GM18858 (cell line): Measurements from ENCODE around the gene ELAVL2.

Experiments used
- ATAC-seq: cut with Tn5 transposase; IDR thresholded peaks from one replicate; pipeline ENCODE4 v1.9.1; 2021; ENCODE audit not compliant: unreplicated experiment

Gene ELAVL2

DNA sequence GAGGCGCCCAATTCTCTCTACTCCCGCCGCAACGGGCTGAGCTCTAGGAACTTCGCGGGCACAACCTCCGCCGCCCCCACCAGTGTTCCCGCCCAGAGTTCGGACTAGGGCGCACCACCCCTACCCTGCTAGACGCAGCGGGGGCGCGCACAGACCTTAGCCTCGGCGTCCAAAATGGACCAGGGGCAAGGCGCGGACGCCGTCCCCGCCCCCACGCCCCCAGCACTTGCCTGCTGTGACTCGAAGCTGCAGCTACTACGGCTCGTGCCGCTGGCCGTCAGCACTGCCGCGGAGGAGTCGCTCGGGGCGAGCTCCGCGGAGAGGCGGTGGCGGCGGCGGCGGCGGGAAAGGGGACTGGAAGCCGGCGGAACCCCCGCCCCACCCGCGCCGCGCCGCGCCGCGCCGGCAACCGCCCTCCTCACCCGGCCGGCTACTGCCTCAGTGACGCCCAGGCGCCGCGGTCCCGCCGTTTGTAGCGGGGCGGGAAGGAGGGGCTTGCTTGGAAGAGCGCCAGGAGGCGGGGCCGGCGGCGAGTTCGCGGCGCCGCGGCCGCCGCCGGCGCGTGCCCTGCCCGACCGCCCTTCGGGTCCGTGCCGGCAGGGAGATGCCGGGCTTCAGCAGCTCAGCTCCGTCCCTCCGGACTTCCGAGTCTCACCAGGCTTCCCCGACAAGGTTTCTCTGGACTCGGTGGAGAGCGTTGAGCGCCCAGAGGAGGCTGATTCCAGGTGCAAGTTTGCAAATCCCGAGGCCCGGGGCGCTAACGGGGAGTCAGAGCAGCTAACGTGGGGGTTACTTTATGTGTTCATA, 4.5 kb downstream of the ELAVL2 start:
- no peak for ATAC-seq

DNA sequence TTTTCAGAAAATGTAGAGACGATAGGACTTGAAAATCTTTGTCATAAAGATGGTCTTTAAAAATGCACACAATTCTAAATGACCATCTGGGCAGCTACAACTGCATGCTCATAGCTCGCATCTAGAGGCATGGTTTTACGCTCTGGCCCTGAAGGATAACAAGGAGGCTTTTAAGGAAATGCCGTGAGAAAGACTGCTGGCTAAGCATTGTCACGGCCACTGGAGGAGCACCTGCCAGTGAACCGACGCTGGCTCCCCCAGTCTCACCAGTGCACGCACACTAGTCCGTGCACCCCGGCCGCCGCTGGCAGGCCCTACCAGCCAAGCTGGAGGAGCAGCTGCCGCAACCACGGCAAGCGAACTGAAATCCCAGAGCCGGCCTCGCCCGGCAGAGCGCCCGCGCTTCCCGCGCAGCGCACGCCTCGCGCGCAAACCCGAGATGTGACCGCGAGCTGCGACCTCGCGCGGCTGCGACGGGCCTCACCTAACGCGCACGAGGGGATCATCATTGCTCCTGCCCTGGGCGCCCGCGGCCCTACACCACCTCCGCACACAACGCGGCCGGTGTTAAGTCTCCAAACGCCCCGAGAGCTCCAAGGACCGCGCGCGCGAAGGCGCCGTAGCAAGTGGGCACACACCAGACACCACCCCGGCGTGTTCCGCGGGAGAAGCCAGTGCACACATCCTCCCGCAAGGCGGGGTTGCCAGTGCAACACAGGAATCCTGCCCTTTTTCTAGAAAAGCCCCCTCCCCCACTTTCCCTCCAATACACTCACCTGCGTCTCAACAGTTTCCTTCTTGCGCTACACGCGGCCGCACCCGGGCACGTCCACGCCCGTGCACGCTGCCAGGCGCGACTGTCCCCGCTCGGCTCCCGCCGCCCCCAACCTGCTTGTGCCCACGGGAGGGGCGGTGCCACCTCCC, 5.3 kb downstream of the ELAVL2 start:
- ATAC-seq, result no peak

DNA sequence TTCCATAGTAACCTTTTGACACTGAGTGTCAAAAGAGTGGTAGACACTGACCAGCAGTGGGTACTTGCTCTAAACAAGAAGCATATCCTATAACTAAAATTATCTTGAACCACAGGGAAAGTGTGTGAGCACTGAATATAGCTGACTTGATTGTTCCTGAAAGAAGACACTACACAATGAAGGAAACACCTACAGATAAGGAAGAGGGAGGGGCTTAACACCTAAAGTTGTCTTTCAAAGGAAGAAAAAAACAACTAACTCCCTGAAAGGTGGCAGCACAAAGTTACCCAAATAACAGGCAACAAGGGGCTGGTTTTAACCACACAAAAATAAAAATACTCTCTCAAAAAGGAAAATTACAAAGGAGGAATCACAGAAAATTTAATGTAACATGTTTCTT, 6.6 kb downstream of the ELAVL2 start:
- ATAC-seq, result no peak

DNA sequence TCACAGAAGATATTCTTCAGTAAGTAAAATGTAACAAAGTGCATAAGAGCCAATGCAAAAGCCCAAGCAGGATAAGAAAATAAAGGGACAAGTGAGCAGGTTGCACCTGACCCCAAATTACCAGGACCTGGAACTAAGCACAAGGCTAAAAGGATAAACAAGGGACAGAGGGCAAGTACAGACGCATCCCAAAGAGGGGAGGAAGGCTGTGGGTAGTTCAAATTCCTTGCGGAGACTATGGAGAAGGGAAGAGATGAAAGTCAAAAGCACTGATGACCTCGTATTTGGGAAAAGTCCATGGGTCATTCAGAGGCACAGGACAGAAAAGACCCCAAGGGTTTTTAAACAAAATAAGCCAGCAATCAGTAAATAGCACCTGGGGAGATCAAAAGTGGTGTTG, 11.8 kb downstream of the ELAVL2 start:
- no peak for ATAC-seq

DNA sequence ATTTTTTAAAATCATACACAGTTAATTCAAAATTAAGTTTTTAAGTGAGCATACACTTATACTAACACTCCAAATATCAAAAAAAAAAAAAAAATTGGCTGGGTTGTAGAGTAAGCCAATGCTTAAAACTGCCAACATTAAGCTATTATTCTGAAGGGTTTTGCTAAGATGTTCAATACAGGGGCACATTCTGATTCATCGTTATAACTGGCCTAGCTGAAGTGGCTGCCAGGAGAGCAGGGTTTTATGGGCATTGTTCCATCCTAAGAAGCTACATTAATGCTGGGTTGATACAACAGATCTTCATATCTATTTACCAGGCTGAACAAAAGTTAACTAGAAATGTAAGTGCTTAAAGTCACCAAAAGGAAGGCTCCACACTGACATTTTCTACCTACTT, 13.4 kb downstream of the ELAVL2 start:
- ATAC-seq, result no peak

DNA sequence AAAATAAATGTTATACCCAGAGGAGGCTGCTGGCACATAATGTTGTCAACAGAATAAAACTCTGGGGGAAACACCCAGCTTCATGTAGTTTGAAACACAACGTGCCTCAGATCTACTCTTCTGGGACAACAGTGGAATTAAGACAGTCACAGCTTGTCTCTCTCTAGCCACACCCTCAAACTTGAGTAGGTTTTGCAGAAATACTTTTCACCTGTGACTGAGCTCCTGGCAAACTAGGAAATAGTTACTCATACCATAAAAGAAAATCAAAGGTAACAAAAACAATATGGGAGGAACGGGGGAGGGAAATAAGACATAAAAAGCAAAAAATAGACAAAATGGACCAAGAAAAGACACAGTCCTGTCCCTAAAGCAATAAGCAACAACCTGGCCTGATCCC, 14.4 kb downstream of the ELAVL2 start:
- ATAC-seq, result no peak

DNA sequence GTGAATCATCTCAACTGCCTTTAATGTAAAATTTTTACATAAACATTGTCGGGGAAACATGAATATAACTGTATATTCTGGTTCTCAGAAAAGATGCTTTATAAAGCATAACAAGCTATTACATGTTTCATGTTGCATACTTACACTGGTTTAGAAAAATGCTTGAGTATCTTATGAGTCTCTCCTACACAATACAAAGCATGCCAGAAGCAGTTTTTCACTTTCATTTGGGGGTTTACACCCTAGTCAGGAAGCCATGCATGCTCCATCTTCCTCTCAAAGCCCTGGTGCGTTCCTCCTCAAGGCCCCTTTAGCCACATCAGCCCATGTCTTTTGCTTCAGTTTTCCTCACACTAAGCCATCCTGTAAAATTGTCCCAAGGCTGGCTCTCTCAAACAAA, 22.8 kb downstream of the ELAVL2 start:
- ATAC-seq, result no peak

DNA sequence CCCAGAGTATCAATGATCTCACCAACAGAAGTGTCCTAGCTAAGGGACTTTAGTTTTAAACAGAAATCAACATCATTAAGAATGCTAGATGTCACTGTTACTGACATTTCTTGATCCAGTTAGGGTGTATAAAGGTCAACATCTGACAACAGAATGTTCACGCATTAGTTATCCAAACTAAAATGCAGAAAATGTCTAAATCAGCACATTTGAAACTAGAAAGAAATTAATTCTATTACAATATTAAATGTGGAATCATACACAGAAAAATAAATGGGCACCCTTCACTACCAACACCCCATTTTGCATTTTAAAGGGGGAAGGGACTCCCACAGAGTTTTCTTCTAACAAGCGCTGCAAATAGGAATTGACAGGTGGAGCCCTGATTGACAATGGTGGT, 24.5 kb downstream of the ELAVL2 start:
- ATAC-seq, result no peak

DNA sequence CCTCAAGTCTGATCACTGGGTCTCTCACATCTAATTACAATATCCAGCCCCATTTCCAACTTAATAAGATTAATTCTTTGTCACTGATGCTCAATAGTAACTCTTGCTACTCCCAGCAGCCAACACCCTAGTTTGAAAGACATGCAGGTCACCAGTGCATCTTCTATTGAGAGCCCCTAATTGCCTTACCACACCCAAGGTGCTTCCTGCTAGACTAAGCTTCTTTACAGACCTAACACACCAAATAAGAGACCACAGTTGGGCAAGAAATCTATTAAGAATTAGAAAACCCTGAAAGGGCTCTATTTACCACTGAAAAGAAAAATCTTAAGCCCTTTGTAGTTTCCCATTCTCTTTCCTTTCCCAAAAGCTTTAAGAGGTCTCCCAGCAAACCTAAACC, 26.5 kb downstream of the ELAVL2 start:
- no peak for ATAC-seq

DNA sequence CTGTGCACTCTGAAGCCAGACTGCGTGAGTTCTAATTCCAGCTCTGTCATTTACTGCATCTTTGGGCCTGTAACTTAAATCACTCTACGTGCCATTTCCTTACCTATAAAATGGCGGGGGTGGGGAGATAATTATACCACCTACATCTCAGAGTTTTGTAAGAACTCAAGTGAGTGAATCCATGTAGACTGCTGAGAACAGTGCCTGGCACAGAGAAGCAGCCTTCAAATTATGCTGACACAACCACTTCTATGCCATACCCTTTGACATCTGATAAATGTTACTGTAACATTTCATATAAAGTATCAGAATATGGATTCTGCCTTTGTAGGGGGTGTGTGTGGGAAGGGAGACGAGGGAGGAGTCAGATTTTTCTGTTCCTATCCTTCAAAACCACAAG, 27.7 kb downstream of the ELAVL2 start:
- ATAC-seq, result no peak

DNA sequence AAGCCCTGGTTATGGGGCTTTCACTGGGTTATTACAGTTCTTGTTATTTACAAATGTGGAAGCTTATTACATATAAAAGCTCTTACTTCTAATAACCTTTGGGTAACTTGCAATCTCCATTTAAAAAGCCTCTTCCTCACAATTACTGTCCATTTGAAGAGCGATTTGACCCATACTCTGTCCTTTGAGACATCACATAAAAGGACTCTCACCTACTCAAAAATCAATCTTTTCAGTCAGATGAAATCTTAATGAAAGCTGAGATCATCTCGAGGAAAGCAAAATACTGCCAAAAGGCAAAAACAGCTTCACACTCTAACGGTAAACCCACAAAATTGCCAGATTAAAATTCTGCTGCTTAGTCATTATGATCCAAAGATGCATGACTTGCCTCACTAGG, 29.8 kb downstream of the ELAVL2 start:
- no peak for ATAC-seq

DNA sequence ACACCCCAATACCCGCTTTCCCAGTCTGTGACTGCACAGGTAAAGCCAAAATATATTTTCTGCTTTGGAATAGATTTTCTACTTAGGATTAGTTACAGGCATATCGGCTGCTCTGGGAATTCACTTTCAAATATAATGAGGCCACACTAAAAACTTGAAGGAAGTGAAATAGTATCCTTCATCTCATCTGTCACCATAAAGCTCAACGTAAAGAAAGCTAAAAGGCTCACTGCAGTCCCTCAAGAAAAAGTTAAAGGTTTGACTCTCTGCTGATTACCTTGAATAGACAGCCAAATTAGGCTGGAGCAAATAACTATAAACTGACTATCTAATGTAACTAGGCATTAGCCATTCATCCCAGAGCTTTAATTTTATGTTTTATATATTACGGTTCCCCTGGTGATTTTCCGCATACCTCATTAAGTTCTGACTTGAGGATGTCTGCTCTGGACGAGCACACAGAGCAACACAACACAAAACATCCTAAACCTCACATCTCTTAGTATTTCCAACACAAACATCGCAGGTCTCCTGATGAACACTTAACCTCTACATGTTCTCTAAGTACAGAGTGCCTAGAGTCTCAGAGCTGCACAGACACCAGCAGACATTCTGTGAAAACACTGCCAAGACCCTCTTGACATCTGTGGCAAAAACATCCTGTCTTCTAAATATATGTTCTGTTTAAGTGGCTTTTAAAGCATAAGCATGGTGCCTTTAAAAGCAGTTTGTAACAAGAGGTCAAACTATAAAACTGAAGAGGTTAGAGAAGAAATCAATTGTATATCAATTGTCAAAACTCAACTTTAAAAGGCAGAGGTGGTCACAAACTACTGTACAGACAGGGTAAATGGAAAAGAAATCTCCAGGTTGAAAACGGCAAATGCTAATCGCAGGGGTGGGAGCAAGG, 35.4 kb downstream of the ELAVL2 start:
- ATAC-seq, result no peak

DNA sequence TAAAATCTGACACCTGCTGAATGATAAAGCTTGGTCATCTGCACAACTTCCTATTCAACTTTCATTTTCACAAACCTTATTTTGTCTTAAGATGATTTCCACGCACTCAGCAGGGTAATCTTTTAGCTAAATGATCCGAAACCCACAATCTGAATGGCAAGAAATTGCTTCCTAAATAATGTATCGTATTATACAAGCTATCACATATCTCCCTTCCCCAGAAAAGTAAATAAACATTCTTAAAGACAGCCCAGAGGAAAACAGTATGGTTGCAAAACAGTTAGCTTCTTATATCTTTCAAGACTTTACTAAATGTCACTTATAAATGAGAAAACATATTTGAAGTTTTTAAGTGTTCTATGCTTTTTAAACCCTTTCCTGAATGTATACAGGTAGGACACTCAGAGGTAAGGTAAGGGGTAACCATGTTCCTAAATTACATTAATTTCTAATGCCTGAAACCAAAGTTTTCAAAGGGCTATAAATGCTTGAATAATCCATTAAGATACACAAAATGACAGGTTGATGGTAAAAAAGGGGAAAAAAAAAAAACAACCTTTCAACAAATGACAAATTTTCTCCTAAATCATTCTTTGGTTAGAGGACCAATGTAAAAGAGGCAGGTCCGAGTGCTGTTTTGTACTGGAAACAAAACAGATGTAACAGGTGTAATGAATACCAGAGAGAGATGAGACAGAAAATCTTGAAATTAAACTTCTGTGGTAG, 36.3 kb downstream of the ELAVL2 start:
- no peak for ATAC-seq

DNA sequence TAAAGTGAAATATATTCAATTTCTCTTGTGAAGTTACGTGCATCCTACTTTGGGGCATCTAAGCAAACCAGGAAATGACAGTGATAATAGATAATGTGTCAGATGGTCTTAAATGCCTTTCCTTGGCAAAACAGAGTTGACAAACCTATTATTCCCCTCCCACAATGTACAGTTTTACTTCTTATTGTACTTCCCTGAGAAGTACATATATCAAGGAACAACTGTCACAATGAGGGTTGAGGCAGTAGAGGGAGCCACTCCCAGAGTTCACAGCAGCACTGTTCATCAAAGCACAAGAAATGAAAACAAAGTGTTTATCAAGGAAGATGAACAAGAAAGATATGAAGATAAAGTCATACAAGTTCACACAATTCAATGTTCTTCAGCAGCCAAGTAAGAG, 41.1 kb downstream of the ELAVL2 start:
- ATAC-seq, result no peak

DNA sequence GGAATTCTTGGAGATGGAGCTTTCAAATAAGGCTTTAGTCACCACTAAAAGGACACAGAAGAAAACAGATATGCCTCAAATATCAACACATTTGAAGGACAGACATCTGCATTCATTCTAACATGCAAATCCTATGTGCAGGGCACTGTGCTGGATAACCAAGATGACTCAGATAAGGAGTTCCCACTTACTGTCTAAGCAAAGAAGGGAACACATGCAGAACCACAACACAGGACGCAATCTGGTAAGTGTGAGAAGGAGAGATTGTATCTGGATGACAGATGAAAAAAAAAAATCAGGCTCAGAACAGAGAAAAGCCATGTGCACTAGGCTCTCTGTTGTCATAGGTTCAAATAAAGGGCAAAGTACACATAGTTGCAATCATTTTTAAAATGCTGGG, 42.5 kb downstream of the ELAVL2 start:
- ATAC-seq, result no peak

DNA sequence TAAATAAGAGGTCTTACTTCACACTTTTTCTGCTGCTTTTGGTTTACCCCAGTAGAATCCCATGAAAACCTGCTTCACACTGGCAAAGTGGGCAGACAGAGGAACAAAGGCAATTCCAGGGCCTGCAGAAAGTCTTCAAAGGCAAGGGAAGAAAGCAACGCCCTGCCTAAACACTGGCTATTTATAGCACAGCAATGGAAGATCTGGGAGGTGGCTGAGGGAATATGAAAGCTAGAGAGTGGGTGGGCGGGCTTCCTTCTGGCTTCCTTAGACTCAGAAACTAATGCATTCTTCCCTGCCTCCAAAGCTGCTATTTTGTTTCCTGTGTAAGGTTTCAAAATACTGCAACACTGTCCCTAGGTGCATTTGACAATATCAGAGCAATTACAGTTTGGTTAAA, 46.8 kb downstream of the ELAVL2 start:
- ATAC-seq, result no peak

DNA sequence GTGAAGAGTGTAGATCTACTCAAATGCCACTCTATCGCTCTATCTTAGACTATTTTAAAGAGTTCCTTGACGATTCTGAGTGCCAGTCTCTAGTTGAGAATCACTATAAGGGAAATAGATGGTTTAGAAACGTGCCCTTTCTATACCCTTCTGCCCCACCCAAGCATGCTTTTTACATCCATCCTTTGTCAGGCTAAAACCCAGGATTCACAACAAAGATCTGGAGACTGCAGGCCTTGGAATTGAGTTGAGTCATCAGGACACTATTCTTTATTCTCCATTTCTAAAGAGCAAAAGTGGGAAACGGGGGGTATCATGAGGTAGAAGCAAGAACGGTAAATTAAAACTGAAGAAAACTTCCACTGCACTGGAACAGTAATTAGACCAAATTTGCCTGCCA, 48.7 kb downstream of the ELAVL2 start:
- no peak for ATAC-seq

DNA sequence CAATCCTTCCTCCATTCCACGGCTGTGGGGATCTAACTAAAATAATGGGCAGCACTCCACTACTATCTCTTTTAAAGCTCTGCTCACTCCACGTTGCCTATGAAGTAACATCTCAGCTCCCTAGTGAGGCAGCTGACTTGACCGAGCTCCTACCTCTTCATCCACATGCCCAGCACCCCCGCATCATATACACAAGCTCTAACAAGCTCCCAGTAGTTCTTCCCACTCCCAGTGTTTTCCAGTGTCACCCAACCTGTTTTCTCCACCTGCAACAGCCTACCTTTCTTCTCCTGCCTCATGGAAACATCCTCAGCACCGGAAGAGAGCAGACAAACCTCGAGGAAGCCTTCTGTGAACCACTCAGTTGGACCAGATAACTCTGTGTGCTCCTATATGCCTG, 50.5 kb downstream of the ELAVL2 start:
- no peak for ATAC-seq

DNA sequence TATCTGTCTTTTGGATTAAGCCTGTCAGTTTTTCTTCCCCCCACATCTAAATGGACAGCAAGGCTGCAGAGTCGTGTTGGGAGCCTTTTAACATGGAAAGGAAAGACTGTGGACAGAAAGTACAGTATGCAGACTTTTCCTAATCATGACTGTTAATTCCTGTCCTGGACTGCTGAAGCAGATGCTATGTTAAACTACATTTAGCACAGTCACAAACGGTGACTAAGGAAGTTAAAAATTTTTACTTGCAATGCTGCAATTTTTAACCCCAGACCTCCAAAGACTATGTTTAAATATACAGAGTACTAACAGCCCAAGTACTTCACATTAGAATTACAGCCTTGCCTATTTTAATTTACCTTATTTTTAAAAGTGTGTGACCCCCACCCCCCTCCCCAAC, 51.8 kb downstream of the ELAVL2 start:
- ATAC-seq, result no peak

DNA sequence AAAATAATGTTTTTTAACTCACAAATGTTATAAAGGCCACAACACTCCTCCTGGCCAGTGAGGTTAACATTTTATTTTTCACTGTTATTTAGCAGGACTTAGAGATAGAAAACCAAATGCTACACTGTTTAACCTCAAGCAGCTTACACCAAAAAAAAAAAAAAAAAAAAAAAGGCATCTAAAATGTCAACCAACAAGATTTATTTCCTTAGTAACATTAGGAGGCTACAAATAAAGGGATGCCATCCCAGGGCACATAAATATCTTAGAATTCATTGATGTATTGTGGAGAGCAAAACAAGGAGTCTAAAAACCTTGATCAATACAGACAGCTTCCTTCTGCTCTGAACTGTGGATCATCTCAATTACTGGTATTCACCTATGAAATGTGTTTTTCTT, 53.7 kb downstream of the ELAVL2 start:
- no peak for ATAC-seq
